WTC11 (cell line): ENCODE measurements around the gene DHPS. TPM values are rescaled to one million over a fixed set of nuclear protein-coding genes. Genes with fewer than 3 reads are reported as not detected.

Experiments
- ATAC-seq: fragments of 200-7000 bp; cut with Tn5 transposase; 2 replicates; pipeline ENCODE4 v1.10.0; 2021; ENCODE audit warnings: mild to moderate bottlenecking, moderate library complexity
- CTCF ChIA-PET: fragments of 300-600 bp; sonication (Branson Sonifier 250); formaldehyde crosslinking; loops from one replicate; lab custom pipeline; 2021; ENCODE audit warnings: antibody characterized with exemption; lab: Charles Lee
- POLR2A ChIA-PET: fragments of 350-600 bp; sonication (Branson Sonifier 250); formaldehyde crosslinking; loops from one replicate; lab custom pipeline; 2021; ENCODE audit warnings: antibody characterized with exemption; lab: Charles Lee
- DNase-seq: peaks from one replicate; pipeline ENCODE4 v3.0.0; 2021; ENCODE audit warnings: low spot score
- H3K27ac Mint-ChIP-seq: 2 replicates; pipeline ENCODE4 v1.8.0; 2021; ENCODE audit warnings: mixed read lengths
- H3K27me3 Mint-ChIP-seq: 2 replicates; pipeline ENCODE4 v1.8.0; 2021; ENCODE audit warnings: low read depth, mild to moderate bottlenecking, moderate library complexity, mixed read lengths
- H3K36me3 Mint-ChIP-seq: 2 replicates; pipeline ENCODE4 v1.8.0; 2021; ENCODE audit warnings: mixed read lengths
- H3K4me1 Mint-ChIP-seq: 2 replicates; pipeline ENCODE4 v1.8.0; 2022; ENCODE audit warnings: mixed read lengths
- H3K4me3 Mint-ChIP-seq: 2 replicates; pipeline ENCODE4 v1.8.0; 2021; ENCODE audit warnings: mild to moderate bottlenecking, moderate library complexity, mixed read lengths
- H3K9me3 Mint-ChIP-seq: 2 replicates; pipeline ENCODE4 v1.8.0; 2021; ENCODE audit warnings: mixed read lengths
- AR ChIP-seq: fragments of 250-450 bp; sonication (Bioruptor Pico); IDR thresholded peaks from 2 replicates; pipeline ENCODE4 v1.9.0; 2021; ENCODE audit warnings: mild to moderate bottlenecking
- CDX4 ChIP-seq: fragments of 250-450 bp; sonication (Bioruptor Pico); IDR thresholded peaks from 2 replicates; pipeline ENCODE4 v1.9.0; 2021; ENCODE audit warnings: moderate library complexity, mild to moderate bottlenecking, inconsistent platforms, borderline replicate concordance
- EMX1 ChIP-seq: fragments of 250-450 bp; sonication (Bioruptor Pico); IDR thresholded peaks from 2 replicates; pipeline ENCODE4 v1.8.0; 2021; ENCODE audit warnings: mild to moderate bottlenecking
- ERG ChIP-seq: fragments of 250-450 bp; sonication (Bioruptor Pico); IDR thresholded peaks from 2 replicates; pipeline ENCODE4 v1.8.0; 2021; ENCODE audit warnings: mild to moderate bottlenecking
- FOXK1 ChIP-seq: sonication (generic); formaldehyde crosslinking; IDR thresholded peaks from 2 replicates; pipeline ENCODE4 v1.8.0; 2022; ENCODE audit warnings: mild to moderate bottlenecking, moderate library complexity, missing genetic modification reagents
- FOXP4 ChIP-seq: sonication (generic); formaldehyde crosslinking; IDR thresholded peaks from 2 replicates; pipeline ENCODE4 v1.8.0; 2022; ENCODE audit warnings: mild to moderate bottlenecking, missing genetic modification reagents
- HMGA2 ChIP-seq: fragments of 250-450 bp; sonication (Bioruptor Pico); IDR thresholded peaks from 2 replicates; pipeline ENCODE4 v1.4.0; 2021; ENCODE audit warnings: mild to moderate bottlenecking, moderate library complexity
- NR3C1 ChIP-seq: sonication (generic); formaldehyde crosslinking; conservative IDR thresholded peaks from 2 replicates; pipeline ENCODE4 v1.8.1; 2023; ENCODE audit warnings: low read depth, mild to moderate bottlenecking, missing genetic modification reagents
- SMAD3 ChIP-seq: sonication (generic); formaldehyde crosslinking; IDR thresholded peaks from 2 replicates; pipeline ENCODE4 v1.8.0; 2022; ENCODE audit warnings: missing genetic modification reagents, mild to moderate bottlenecking, borderline replicate concordance
- TEAD1 ChIP-seq: sonication (generic); formaldehyde crosslinking; IDR thresholded peaks from 2 replicates; pipeline ENCODE4 v1.8.0; 2022; ENCODE audit warnings: mild to moderate bottlenecking, missing genetic modification reagents
- total RNA-seq: library from RNA; stranded (reverse); gene quantifications from 3 replicates; pipeline ENCODE4 v1.2.3, GENCODE V29; 2021
- TF ChIP-seq, protein P1 (sequence below): sonication (generic); formaldehyde crosslinking; IDR thresholded peaks from 2 replicates; pipeline ENCODE4 v1.8.1; 2022; ENCODE audit warnings: mild to moderate bottlenecking, moderate library complexity, missing genetic modification reagents
- TF ChIP-seq, protein P2 (sequence below): sonication (generic); formaldehyde crosslinking; conservative IDR thresholded peaks from 2 replicates; pipeline ENCODE4 v1.8.1; 2023; ENCODE audit warnings: mild to moderate bottlenecking, low read depth, missing genetic modification reagents, moderate library complexity
- TF ChIP-seq, protein P3 (sequence below): sonication (generic); formaldehyde crosslinking; IDR thresholded peaks from 2 replicates; pipeline ENCODE4 v1.8.0; 2023; ENCODE audit warnings: missing genetic modification reagents
- TF ChIP-seq, protein P4 (sequence below): sonication (generic); formaldehyde crosslinking; IDR thresholded peaks from 2 replicates; pipeline ENCODE4 v1.8.0; 2023; ENCODE audit warnings: missing genetic modification reagents, mild to moderate bottlenecking, borderline replicate concordance

The DHPS gene
- total RNA-seq, 1 experiment from 2014 or later = 115 TPM

GRCh38 chr19:12722566-12723380, 41.1 kb upstream of the DHPS start (continued):
- peak; percentile 91 for TF ChIP-seq FOXK1 (CRISPR knock-in tag)
- TF ChIP-seq FOXP4 (CRISPR knock-in tag) = 0 out of 2 replicates have a peak, but pooled peaks have one; percentile 41

GRCh38 chr19:12721656-12722565, 40.2 kb upstream of the DHPS start:
- ChIA-PET POLR2A (interaction anchor here (0.6 to 5.4 kb wide), 6 partner anchors 14 to 56 kb away, joined by 4 to 44 read pairs (median 5); partner anchors contain the start of genes DHPS, GET3 and TRIR), CTCF (interaction anchor here (0.7 to 4.4 kb wide), 11 partner anchors 19 to 163 kb away, joined by 3 to 35 read pairs (median 5); no protein-coding TSS in a partner anchor)
- Mint-ChIP-seq H3K9me3 (no peaks in the 10 kb centered on the region), H3K4me3 (peak overlapping the region; percentile 95), H3K27me3 (no peaks in the 10 kb centered on the region), H3K4me1 (peaks cover 21% of the 10 kb centered on the region), H3K36me3 (peaks cover 16% of the 10 kb centered on the region), H3K27ac (peak overlapping the region; percentile 98)
- ATAC-seq (peak; percentile 61), DNase-seq (peak; percentile 79)
- TF ChIP-seq, protein P1, sequence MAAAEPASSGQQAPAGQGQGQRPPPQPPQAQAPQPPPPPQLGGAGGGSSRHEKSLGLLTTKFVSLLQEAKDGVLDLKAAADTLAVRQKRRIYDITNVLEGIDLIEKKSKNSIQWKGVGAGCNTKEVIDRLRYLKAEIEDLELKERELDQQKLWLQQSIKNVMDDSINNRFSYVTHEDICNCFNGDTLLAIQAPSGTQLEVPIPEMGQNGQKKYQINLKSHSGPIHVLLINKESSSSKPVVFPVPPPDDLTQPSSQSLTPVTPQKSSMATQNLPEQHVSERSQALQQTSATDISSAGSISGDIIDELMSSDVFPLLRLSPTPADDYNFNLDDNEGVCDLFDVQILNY (CRISPR knock-in tag) = no peak
- TF ChIP-seq HMGA2 (CRISPR knock-in tag) (no peak), EMX1 (CRISPR knock-in tag) (no peak), ERG (CRISPR knock-in tag) (no peak), SMAD3 (CRISPR knock-in tag) (no peak), NR3C1 (CRISPR knock-in tag) (no peak), CDX4 (no peak), AR (no peak), TEAD1 (no peak)
- TF ChIP-seq, protein P2, sequence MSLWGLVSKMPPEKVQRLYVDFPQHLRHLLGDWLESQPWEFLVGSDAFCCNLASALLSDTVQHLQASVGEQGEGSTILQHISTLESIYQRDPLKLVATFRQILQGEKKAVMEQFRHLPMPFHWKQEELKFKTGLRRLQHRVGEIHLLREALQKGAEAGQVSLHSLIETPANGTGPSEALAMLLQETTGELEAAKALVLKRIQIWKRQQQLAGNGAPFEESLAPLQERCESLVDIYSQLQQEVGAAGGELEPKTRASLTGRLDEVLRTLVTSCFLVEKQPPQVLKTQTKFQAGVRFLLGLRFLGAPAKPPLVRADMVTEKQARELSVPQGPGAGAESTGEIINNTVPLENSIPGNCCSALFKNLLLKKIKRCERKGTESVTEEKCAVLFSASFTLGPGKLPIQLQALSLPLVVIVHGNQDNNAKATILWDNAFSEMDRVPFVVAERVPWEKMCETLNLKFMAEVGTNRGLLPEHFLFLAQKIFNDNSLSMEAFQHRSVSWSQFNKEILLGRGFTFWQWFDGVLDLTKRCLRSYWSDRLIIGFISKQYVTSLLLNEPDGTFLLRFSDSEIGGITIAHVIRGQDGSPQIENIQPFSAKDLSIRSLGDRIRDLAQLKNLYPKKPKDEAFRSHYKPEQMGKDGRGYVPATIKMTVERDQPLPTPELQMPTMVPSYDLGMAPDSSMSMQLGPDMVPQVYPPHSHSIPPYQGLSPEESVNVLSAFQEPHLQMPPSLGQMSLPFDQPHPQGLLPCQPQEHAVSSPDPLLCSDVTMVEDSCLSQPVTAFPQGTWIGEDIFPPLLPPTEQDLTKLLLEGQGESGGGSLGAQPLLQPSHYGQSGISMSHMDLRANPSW (CRISPR knock-in tag) = no peak
- TF ChIP-seq, protein P3, sequence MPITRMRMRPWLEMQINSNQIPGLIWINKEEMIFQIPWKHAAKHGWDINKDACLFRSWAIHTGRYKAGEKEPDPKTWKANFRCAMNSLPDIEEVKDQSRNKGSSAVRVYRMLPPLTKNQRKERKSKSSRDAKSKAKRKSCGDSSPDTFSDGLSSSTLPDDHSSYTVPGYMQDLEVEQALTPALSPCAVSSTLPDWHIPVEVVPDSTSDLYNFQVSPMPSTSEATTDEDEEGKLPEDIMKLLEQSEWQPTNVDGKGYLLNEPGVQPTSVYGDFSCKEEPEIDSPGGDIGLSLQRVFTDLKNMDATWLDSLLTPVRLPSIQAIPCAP (CRISPR knock-in tag) = no peak
- TF ChIP-seq, protein P4, sequence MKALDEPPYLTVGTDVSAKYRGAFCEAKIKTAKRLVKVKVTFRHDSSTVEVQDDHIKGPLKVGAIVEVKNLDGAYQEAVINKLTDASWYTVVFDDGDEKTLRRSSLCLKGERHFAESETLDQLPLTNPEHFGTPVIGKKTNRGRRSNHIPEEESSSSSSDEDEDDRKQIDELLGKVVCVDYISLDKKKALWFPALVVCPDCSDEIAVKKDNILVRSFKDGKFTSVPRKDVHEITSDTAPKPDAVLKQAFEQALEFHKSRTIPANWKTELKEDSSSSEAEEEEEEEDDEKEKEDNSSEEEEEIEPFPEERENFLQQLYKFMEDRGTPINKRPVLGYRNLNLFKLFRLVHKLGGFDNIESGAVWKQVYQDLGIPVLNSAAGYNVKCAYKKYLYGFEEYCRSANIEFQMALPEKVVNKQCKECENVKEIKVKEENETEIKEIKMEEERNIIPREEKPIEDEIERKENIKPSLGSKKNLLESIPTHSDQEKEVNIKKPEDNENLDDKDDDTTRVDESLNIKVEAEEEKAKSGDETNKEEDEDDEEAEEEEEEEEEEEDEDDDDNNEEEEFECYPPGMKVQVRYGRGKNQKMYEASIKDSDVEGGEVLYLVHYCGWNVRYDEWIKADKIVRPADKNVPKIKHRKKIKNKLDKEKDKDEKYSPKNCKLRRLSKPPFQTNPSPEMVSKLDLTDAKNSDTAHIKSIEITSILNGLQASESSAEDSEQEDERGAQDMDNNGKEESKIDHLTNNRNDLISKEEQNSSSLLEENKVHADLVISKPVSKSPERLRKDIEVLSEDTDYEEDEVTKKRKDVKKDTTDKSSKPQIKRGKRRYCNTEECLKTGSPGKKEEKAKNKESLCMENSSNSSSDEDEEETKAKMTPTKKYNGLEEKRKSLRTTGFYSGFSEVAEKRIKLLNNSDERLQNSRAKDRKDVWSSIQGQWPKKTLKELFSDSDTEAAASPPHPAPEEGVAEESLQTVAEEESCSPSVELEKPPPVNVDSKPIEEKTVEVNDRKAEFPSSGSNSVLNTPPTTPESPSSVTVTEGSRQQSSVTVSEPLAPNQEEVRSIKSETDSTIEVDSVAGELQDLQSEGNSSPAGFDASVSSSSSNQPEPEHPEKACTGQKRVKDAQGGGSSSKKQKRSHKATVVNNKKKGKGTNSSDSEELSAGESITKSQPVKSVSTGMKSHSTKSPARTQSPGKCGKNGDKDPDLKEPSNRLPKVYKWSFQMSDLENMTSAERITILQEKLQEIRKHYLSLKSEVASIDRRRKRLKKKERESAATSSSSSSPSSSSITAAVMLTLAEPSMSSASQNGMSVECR (CRISPR knock-in tag) = no peak
